Activated CD4-positive, alpha-beta T cell treated with anti-CD3 and anti-CD28 coated beads, Interleukin-2, amount 50 U/mL, for 1 hour (primary cell): ENCODE data around the gene NT5DC3.
"Not testable (repeated sequence)": the region's sequence is repeated elsewhere in the genome, so short reads cannot be mapped to it uniquely, and the experiment has no call there.

Experiments used
- DNase-seq: peaks from one replicate; pipeline ENCODE4 v3.0.0-alpha.2; 2020

Gene NT5DC3

DNA sequence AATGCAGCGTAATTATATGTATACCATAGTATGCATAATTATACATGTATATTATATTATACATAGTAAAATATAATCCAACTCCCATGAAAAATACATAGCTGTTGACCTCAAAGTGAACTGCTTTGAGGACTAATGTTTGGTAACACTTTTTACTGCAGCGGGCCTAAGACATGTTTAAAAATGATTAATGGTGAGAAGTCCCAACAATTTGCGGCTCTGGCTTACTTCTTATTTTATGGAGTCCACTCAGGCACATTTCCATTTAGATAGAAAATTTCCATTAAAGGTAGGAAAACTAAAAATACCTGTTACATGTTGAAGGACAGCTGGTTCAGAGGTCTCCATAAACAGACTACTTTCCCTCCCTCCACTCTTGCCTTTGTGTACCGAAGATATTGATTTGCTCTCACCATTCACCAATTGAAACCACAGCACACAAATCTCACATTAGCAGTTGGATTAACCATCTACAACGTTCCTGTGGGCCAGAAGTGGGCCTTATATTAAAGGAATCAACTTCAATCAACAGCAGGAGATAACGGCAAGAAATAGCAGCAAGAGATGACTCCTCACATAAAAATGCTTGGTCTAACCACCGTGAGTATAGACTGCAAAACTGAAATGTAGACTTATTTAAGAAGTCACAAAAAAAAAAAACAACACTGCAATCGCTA, 14.1 kb upstream of the NT5DC3 start:
- no peak for DNase-seq

DNA sequence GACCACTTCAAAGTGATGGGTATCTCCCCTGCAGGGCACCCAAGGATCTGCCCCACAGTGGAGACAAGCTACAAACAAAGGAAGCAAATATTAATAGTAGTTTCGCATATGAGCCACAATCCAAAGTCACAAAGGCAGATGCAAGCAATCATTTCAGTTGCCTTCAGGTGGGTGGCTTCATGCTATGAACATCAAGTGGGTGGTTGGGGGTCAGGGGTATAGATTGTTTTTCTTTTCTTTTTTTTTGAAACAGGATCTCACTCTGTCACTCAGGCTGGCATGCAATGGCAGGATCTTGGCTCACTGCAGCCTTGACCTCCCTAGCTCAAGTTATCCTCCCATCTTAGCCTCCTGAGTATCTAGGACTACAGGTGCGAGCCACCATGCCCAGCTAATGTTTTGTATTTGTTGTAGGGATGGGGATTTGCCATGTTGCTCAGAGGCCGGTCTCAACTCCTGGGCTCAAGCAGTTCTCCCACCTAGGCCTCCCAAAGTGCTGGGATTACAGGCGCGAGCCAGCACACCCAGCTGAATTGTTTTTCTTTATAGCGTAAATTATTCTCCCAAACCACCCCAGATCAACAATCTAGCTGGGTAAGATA, 13.4 kb upstream of the NT5DC3 start:
- no peak for DNase-seq

DNA sequence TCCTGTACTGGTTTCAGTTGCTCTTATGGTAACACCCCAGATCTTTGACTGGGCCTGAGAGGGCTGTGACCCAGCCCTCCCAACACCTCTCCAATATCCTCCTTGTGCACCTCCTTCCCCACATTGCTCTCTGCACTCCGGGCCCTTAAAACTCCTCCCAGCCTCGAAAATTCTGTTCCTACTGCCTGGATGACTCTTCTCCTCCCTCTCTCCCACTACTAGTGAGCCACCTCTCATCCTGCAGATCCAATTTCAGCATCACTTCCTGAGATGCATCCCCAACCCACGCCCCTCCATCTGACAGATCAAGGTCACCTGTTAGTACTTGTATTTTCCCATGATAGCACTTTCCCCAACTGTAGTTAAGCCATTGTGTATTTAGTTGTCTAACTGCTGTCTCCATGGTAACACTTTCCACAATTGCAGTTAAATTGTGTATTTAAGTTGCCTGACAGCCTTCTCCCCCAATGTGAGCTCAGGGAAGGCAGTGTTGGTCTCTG, 11.5 kb upstream of the NT5DC3 start:
- no peak for DNase-seq

DNA sequence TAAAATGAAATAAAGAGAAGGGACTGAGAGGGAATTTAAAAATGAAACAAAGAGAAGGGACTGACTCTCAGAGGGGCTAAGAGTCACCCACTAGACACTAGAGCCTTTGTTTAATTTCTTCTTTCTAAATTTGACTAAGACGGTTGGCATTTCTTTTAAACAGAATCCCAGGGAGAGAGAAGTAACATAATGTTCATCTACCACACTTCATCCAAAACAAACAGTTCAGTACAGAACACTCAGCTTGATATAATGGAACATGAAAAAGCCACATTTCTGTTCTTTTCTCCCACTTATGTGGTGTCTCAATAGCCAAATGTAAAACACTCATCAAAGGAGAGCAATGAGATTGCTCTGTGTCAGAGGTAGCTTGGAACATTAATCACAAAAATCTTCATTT, 10.1 kb upstream of the NT5DC3 start:
- DNase-seq = no peak

DNA sequence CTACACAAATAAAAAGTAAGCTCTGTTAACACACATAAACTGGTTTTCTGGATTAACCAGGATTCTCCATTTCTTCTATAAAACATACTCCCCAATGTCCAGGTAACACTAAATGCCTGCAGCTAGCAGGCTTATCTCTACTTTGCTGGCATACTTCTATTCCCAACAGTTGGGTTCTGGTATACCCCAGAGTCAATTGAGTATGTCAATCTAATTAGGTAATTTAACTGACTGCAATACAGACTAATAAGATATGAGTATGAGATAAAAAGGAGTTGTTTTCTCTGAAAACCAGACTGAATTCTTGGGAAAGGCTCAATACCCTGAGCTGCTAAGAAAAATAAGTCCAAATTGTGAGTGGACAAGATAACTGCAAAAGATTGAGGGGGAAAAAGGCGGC, 9.4 kb upstream of the NT5DC3 start:
- no peak for DNase-seq

DNA sequence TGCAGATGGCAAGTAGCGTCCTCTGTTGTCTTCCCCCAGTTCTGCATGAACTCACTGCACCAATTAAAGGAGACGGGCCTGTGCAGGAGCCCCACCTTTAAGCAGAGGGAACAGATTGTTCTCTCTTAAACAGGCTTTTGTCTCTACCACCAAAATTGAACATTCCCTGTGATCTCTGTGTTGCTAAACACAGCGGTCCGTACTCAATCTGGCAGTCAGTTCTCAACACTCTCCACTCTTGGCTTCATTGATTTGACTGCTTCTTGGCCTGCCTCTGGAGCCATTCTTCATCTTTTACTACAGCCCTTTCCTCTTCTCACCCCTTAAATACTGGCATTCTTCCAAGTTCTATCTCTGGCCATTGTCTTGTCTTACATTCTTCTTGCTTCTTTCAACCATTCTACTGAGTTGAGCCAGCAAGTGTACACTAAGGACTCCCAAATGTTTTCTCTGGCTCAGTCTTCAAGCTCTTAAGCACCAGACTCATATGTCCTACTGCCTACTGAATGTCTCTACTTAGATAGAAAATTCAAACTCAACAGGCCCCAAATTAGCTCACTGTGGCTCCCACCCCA, 8.0 kb upstream of the NT5DC3 start:
- no peak for DNase-seq

DNA sequence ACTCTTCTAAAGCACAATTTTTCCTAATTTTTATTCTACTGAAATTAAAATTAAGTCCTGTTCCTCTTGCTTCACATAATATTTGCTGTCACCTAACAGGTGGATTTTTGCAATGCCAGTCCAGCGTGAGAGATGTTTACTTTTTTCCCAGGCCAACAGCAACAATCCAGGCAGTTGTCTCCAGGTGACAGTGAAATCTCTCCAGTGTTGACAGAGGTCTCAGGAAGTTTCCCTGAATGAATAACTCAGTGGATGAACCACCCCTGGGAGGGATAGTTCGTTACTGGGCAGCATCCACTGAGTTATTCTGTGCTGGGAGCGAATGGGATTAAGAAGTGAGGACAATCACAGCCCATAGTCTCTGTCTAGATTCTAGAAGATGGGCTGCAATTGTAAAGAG, 7.1 kb upstream of the NT5DC3 start:
- DNase-seq = no peak

DNA sequence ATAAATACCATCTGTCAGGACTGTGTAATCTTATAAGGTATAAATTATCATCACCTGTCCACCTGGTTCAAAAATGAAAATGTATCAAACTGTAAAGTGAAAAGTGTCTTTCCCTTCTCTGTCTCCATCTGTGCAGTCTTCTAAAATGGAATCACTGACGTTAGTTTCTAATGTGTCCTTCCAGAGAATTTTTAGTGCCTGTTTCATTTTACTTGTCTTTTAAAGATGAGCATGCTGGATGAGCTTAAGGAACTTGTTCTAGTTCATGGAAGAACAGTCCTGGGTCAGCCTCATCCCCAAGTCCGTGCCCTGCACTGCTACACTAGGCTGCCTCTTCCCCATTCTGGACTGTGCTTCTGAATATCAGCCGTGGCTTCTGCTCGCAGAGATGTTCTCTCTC, 5.4 kb upstream of the NT5DC3 start:
- DNase-seq = no peak

DNA sequence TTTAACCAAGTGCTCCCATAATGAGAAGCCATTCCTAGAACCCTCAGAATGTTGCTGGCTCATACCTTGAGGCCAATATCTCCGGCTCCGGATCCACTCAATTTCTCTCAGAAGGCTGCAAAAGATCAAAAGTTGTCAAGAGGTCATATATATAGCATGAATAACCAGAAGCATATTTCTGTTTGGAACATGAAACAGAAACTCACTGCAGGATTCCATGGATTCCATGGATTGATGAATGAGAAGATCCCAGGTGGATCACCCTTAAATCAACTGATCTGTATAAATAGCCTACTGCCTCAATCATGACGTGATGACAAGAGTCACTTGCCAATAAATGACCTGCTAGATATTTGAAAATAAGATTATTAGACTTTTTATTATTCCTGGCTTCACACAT, 3.3 kb upstream of the NT5DC3 start:
- DNase-seq = no peak

DNA sequence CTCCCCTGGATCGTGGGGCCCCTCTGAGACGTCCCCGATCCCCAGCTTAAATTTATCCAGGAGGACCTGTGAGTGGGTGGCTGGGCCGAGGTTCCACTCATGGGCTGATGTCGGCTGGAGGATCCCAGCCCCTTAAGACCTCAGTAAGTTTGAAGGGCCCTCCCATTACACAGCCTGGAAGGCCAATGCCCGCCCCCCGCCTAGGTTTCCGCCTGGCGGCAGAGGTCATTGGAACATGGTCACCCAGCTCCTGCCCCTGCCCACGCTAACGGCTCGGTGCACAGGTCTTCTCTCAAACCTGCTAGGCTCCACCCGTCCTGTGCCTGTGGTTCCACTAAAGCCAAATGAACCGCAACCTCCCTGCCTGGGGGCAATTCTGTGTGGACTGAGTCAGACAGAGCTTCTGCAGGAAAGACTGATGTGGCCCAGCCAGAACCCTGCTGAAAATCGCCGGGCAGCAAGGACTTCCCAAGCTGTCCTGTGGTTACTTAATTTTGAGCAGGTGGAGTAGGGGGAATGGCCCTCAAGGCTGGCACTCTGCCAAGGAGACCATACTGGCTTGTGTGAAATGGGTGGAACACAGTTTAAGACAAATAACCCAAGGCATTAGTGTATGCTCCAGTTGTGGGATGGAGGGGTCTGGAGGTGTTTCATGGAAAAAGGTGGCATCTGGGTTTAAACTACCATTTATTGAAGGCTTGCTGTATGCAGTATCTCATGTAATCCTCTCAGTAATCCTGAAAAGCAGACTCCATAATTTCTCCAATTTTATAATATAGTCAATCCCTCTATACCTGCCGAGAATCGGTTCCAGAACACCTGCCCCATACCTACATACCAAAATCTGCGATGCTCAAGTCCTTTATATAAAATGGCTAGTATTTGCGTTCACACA, 903 bp upstream of the NT5DC3 start:
- peak; percentile 24 for DNase-seq

DNA sequence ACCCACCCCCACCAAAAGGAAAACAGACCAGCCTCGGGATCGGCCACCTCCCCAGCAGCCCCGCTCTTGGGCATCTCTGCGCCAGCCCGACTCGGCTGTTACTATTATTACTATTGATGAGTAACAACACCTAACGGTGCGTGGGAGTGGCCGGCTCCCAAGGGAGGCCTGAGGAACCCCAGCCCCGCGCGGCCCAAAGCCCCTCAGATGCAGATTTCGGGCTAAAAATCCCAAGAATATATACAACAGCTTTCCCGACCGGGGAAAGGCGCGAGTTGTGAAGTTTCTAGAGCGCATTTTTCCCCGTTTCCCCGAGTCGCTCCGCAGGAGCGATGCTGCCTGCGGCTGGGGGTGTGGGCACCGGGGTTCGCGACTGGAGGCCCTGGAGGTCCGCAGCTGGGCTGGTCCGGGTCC, 565 bp downstream of the NT5DC3 start:
- peak; percentile 13 for DNase-seq

DNA sequence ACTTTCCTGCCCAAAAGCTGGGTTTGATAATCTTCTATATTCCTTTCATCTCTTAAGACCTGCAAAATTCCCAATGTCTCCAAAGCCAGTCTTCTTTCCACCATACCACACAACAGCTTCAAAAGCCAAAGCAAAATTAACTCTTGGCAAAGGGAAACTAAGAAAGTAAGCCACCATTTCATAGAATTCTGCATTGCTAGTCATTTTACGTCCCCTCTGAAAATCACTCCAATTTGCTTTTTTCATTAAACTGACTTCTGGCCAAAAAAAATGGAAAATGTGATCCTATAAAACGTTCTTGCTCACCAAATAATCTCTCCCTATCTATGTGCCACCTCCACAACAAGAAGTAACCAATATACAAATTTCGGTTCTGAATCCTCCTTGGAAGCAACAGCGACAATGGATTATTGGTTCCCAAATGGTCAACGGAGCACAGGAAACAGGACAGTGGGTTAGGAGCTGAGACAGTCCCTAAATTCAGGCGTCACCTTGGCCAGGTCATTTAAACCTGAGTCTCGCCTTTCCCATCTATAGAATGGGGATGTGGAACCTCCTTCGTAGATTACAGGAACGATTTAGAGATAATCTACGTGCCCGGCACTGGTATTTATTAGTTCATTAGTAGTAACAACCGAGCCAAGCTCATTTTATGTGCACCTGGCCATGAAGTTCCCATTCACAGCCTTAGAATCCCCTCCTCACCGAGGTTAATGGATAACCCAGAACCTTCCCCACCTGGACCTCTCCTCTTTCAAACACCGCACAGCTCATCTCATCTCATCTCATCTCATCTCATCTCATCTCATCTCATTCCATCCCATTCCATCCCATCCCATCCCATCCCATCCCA, 1.2 kb downstream of the NT5DC3 start:
- DNase-seq = no peak

DNA sequence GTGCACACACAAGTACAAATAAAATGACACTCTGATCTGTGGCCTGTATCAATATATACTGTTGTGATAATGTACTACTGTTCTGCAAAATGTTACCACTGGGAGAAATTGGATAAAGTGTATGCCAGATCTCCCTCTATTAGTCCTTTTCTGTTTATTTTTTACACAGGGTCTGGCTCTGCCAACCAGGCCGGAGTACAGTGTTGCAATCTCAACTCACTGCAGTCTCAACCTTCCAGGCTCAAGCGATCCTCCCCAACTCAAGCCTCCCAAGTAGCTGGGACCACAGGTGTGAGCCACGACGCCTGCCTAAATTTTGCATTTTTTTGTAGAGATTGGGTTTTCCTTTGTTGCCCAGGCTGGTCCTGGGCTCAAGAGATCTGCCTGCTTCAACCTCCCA, 1.9 kb downstream of the NT5DC3 start:
- no peak for DNase-seq

DNA sequence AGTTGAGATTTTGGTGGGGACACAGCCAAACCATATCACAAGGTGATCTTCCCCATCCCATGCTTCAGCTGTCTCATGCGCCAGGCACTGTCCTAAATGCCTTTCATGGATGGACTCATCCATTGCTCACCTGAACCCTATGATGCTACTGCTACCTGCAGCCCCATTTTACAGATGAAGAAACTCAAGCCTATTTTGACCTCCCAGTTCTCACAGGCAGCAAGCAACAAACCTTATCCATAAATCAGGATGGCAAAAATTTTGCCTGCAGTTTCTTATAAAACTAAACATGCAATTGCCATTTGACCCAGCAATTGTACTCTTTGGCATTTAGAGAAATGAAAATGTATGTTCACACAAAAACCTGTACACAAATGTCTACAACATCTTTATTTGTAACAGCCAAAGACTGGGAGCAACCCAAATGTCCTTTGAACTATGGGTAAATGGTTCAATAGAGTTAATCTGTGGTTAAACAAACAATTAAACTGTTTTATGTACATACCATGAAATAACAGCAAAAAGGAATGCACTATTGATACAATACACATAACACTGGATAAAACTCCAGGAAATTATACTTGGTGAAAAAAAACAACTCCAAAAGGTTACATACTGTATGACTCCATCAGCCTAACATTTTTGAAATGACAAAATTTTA, 2.6 kb downstream of the NT5DC3 start:
- DNase-seq = no peak

DNA sequence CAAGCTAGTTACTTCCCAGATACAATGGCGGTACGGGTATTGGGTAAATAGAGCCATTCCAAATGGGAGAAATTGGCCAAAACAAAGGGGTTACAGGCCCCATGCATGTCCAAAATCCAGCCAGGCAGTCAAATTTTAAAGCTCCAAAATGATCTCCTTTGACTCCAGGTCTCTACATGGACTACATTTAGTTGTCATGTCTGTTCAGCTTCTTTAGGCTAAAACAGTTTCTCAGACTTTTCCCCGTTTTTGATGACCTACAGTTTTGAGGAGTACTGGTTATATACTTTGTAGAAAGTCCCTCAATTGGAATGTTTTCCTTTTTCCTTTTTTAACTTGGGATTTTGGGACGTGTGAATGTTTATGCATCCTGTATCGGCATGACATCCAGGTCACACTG, 4.7 kb downstream of the NT5DC3 start:
- no peak for DNase-seq

DNA sequence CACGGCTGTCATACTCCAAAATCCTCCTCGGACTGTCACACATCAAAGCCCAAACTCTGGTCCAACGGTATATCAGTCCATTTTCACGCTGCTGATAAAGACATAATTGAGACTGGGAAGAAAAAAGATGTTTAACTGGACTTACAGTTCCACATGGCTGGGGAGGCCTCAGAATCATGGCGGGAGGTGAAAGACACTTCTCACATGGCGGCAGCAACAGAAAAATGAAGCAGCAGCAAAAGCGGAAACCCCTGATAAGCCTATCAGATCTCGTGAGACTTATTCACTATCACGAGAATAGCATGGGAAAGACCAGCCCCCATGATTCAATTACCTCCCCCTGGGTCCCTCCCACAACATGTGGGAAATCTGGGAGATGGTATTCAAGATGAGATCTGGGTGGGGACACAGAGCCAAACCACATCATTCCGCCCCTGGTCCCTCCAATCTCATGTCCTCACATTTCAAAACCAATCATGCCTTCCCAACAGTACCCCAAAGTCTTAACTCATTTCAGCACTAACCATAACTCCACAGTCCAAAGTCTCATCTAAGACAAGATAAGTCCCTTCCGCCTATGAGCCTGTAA, 5.2 kb downstream of the NT5DC3 start:
- DNase-seq = not testable (repeated sequence)

DNA sequence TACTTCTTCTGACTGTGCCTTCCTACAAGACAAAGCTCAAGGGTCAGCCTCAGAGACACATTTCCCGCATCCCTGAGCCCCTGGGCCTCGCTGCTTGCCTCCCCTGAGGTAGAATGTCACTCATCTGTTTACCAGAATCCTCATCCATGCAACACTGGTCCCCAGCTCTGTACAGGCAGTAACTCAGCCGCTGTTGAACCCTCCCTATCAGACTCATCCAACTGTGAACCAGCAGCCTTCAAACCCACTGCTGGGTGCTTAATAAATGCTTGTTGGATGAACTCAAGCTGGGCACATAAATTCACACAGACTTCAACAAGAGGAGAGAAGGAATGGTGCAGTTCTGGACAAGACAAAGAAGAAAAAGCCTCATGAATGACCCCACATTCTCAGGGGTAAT, 6.1 kb downstream of the NT5DC3 start:
- DNase-seq = no peak

DNA sequence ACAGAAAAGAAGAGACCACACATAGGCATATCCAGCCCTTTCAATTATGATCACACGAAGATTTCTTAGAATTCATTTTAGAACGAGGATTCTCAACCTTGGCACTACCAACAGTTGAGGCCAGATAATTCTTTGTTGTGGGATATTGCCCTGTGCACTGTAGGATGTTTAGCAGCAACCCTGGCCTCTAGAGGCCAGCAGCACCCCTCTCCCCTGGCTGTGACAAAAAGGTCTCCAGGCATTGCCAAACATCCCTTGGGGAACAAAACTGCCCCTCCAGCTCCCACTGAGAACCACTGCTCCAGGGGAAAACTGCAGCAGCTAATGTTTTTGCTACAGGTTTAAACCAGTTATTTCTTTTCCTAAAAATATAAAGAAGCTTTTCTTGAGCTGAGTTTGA, 7.1 kb downstream of the NT5DC3 start:
- DNase-seq = no peak

DNA sequence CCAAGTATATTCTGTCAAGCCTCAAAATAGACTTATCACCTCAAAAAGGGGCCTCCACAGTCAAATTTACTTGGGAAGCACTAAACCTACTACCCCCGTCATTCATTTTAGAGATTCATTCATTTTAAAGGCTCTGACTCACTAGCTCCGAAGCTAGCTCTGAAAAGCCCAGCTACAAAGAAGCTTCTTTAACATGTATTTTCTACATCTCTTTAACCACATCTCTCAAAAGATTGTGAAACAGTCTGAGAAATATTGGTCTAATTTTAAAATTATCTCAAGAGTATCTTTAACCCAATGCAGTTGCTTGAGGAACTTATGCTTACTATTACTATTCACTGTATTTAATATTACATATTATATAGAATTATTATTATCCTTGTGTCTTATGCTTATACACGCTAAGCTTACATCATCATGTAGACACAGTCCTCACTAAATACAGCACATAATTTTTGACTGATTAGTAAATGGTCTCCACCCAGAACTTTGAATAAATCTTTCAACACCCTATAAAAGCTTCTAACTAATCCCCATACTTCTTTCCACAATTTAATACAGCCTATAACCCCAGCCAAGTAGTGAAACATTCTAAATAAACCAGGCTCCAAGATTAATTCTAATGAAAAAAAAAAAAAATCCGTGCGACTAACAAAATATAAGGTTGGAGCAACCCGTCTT, 7.8 kb downstream of the NT5DC3 start:
- DNase-seq = no peak

DNA sequence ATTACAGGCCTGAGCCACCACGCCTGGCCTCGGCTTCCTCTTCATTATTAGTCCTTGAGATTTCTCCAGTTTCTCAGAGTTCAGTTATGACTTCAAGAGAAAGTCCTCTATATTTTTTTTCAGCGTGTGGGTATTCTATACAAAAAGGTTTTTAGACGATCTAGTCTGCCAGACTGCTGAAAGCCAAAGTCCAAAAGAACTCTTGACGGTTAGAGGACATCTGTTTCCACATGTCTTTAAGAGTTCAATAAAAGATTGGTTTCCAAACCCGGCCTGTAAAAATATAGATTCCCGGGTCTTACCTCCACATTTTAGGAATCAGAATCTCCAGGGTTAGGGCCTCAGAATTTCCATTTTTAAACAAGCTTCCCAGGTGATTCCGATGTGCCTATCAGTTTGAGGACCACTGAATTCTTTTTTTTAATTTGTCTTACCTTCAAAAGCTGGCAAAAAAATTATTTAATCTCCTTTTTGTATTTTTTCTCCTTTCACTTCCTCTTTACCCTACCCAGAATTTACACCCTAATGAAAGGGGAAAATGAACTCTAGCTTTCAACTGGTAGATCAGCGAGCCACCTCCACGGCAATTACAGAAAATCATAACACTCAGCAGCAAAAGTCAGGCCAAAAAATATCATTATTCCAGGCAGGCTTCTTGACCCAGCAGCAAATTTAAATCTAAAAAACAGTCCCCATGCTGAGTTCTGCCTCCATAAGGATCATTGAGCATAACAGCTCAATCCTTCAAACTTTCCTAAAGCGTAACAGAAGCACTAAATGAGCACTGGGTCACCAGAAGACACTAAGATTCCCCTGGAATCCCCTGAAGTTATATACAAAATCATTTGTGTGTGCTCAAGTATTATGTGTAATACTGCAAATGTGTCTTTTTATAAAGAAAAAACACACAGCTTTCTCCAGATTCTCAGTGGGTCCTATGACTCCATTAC, 8.7 kb downstream of the NT5DC3 start:
- no peak for DNase-seq
